ENCODE measurements around the gene AKR1D1.
"Not testable (repeated sequence)": the region's sequence is repeated elsewhere in the genome, so short reads cannot be mapped to it uniquely, and the experiment has no call there.

Gene AKR1D1

GRCh38 chr7:138076196-138076595 lies at the start of gene AKR1D1:
Gene AKR1D1, plus strand, starts transcription at chr7:138076459. Its CDS starts 60 bp downstream, at chr7:138076519.
- no peak for DNase-seq (ENCODE audit: low read depth)

- no peak for DNase-seq (ENCODE audit: low read depth)
Measured at GRCh38 chr7:138027100-138027499, 49.2 kb upstream of the AKR1D1 start.

- no peak for DNase-seq (ENCODE audit: low read depth)
Measured at GRCh38 chr7:138029126-138029525, 47.1 kb upstream of the AKR1D1 start.

GRCh38 chr7:138029941-138030340 lies 46.3 kb upstream of the AKR1D1 start:
- no peak for DNase-seq (ENCODE audit: low read depth)

GRCh38 chr7:138030679-138031351 lies 45.4 kb upstream of the AKR1D1 start:
- DNase-seq (ENCODE audit: low read depth), result no peak

GRCh38 chr7:138032186-138032585 lies 44.1 kb upstream of the AKR1D1 start:
- DNase-seq (ENCODE audit: low read depth), result no peak

- DNase-seq (ENCODE audit: low read depth), result no peak
Measured at GRCh38 chr7:138032770-138033169, 43.5 kb upstream of the AKR1D1 start.

- no peak for DNase-seq (ENCODE audit: low read depth)
Measured at GRCh38 chr7:138033241-138033640, 43.0 kb upstream of the AKR1D1 start.

GRCh38 chr7:138036135-138036534 lies 40.1 kb upstream of the AKR1D1 start:
- no peak for DNase-seq (ENCODE audit: low read depth)

GRCh38 chr7:138040063-138040462 lies 36.2 kb upstream of the AKR1D1 start:
- not testable (repeated sequence) for DNase-seq (ENCODE audit: low read depth)

GRCh38 chr7:138044897-138045296 lies 31.4 kb upstream of the AKR1D1 start:
- DNase-seq (ENCODE audit: low read depth), result no peak

GRCh38 chr7:138047907-138048306 lies 28.4 kb upstream of the AKR1D1 start:
- DNase-seq (ENCODE audit: low read depth), result no peak

- no peak for DNase-seq (ENCODE audit: low read depth)
Measured at GRCh38 chr7:138049505-138050116, 26.6 kb upstream of the AKR1D1 start.

GRCh38 chr7:138051712-138052247 lies 24.5 kb upstream of the AKR1D1 start:
- DNase-seq (ENCODE audit: low read depth), result not testable (repeated sequence)

GRCh38 chr7:138052696-138053095 lies 23.6 kb upstream of the AKR1D1 start:
- DNase-seq (ENCODE audit: low read depth), result no peak

- DNase-seq (ENCODE audit: low read depth), result not testable (repeated sequence)
Measured at GRCh38 chr7:138055698-138056097, 20.6 kb upstream of the AKR1D1 start.

- DNase-seq (ENCODE audit: low read depth), result no peak
Measured at GRCh38 chr7:138063400-138063799, 12.9 kb upstream of the AKR1D1 start.

- no peak for DNase-seq (ENCODE audit: low read depth)
Measured at GRCh38 chr7:138064856-138065357, 11.4 kb upstream of the AKR1D1 start.

GRCh38 chr7:138065827-138066226 lies 10.4 kb upstream of the AKR1D1 start:
- no peak for DNase-seq (ENCODE audit: low read depth)

GRCh38 chr7:138066954-138067394 lies 9.3 kb upstream of the AKR1D1 start:
- DNase-seq (ENCODE audit: low read depth), result no peak

- no peak for DNase-seq (ENCODE audit: low read depth)
Measured at GRCh38 chr7:138067774-138068173, 8.5 kb upstream of the AKR1D1 start.

- DNase-seq (ENCODE audit: low read depth), result no peak
Measured at GRCh38 chr7:138070908-138071307, 5.4 kb upstream of the AKR1D1 start.

GRCh38 chr7:138072726-138073125 lies 3.5 kb upstream of the AKR1D1 start:
- no peak for DNase-seq (ENCODE audit: low read depth)
